Measurements from ENCODE around the gene FBH1.
"Not testable (repeated sequence)": the region's sequence is repeated elsewhere in the genome, so short reads cannot be mapped to it uniquely, and the experiment has no call there.

Gene FBH1

GRCh38 chr10:5904227-5904626 is 14.2 kb downstream of the FBH1 start:
- no peak for DNase-seq (ENCODE audit: low read depth)
- H3K4me3 ChIP-seq (ENCODE audit: low read depth, low read length) = no peak overlapping the region
- TF ChIP-seq MYC (IDR thresholded peaks at IDR 0.05; ENCODE audit: low read depth, low read length) = no peak

DNA sequence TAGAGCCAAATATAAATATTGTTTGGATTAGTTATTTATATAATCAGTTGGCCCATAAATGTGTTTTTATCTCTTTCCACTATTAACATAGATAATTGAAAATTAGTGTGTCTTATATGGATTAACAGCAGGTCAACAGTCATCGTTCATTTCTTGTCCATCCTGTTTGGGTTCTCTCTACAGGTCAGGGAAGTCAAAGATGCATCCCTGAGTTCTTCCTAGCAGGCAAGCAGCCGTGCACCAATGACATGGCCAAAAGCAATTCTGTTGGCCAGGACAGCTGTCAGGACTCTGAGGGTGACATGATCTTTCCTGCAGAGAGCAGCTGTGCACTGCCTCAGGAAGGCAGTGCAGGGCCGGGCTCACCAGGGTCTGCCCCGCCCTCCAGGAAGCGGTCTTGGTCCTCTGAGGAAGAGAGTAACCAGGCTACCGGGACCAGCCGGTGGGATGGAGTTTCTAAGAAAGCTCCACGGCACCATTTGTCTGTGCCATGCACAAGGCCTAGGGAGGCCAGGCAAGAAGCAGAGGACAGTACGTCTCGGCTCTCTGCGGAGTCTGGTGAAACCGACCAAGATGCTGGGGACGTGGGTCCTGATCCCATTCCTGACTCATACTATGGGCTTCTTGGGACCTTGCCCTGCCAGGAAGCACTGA is 15.9 kb downstream of the FBH1 start:
- no peak for TF ChIP-seq POLR2A (IDR thresholded peaks at IDR 0.05; ENCODE audit: extremely low read depth, insufficient read length)
- no peak for TF ChIP-seq MAX (IDR thresholded peaks at IDR 0.05; ENCODE audit: low read depth, low read length)
- no peak for TF ChIP-seq MYC (IDR thresholded peaks at IDR 0.05; ENCODE audit: low read depth, low read length)
- TF ChIP-seq CTCF (IDR thresholded peaks at IDR 0.05; ENCODE audit: low read depth, low read length) = no peak
- no peak overlapping the region for H3K4me3 ChIP-seq (ENCODE audit: low read depth, low read length)
- DNase-seq (ENCODE audit: low read depth) = no peak

GRCh38 chr10:5906651-5907050 is 16.6 kb downstream of the FBH1 start:
- no peak for TF ChIP-seq MAX (IDR thresholded peaks at IDR 0.05; ENCODE audit: low read depth, low read length)
- TF ChIP-seq MYC (IDR thresholded peaks at IDR 0.05; ENCODE audit: low read depth, low read length) = no peak
- no peak for TF ChIP-seq POLR2A (IDR thresholded peaks at IDR 0.05; ENCODE audit: extremely low read depth, insufficient read length)
- TF ChIP-seq CTCF (IDR thresholded peaks at IDR 0.05; ENCODE audit: low read depth, low read length) = no peak
- DNase-seq (ENCODE audit: low read depth) = peak; percentile 8
- no peak overlapping the region for H3K4me3 ChIP-seq (ENCODE audit: low read depth, low read length)

DNA sequence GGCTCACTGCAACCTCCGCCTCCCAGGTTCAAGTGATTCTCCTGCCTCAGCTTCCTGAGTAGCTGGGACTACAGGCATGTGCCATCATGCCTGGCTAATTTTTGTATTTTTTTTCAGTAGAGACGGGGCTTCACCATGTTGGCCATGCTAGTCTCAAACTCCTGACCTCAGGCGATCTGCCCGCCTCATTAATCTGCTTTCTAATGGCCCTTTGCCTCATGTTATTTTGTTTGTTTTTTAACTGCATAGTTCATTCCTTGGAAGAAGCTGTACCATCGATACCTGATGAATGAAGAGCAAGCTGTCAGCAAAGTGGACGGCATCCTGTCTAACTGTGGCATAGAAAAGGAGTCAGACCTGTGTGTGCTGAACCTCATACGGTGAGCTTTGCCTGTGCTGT is 18.6 kb downstream of the FBH1 start:
- DNase-seq (ENCODE audit: low read depth); H3K4me3 ChIP-seq (ENCODE audit: low read depth, low read length): not testable (repeated sequence)

DNA sequence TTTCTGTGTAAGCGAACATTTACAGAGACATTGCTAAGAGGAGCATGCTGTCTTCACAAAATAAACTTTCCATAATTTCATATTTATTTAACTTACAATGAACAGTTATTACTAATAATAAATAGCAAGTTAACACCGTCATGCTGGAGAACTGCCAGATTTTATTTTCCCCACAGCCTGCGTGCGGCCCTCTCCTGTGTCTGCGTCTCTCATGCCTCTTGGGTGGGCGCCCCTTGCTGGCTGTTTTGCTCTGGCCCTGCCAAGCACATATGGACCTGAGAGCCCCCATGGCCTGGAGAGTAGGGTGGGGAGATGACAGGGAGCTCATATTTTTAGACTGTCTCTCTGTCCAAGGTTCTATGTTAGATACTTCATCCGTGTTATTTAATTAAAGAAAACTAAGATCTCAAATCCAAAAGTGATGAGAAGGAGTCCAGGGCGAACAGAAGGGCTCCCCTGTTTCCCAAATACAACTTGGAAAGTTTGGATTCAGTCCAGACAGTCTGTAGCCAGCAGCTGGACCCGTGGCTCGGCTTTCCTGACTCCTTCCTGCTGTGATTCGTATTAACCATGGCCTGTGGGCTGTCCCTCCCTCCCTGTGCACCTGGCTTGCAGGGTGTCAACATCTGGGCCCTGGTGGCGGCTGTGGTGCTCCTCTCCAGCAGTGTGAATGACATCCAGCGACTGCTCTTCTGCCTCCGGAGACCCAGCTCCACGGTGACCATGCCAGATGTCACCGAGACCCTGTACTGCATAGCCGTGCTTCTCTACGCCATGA is 20.5 kb downstream of the FBH1 start:
- TF ChIP-seq MAX (IDR thresholded peaks at IDR 0.05; ENCODE audit: low read depth, low read length) (no peak), CTCF (IDR thresholded peaks at IDR 0.05; ENCODE audit: low read depth, low read length) (no peak), POLR2A (IDR thresholded peaks at IDR 0.05; ENCODE audit: extremely low read depth, insufficient read length) (no peak), MYC (IDR thresholded peaks at IDR 0.05; ENCODE audit: low read depth, low read length) (no peak)
- no peak for DNase-seq (ENCODE audit: low read depth)
- no peak overlapping the region for H3K4me3 ChIP-seq (ENCODE audit: low read depth, low read length)

- no peak for DNase-seq (ENCODE audit: low read depth)
- TF ChIP-seq MYC (IDR thresholded peaks at IDR 0.05; ENCODE audit: low read depth, low read length) (no peak), POLR2A (IDR thresholded peaks at IDR 0.05; ENCODE audit: extremely low read depth, insufficient read length) (no peak), CTCF (IDR thresholded peaks at IDR 0.05; ENCODE audit: low read depth, low read length) (no peak), MAX (IDR thresholded peaks at IDR 0.05; ENCODE audit: low read depth, low read length) (no peak)
- no peak overlapping the region for H3K4me3 ChIP-seq (ENCODE audit: low read depth, low read length)
Observed at GRCh38 chr10:5911670-5912069, 21.6 kb downstream of the FBH1 start.

DNA sequence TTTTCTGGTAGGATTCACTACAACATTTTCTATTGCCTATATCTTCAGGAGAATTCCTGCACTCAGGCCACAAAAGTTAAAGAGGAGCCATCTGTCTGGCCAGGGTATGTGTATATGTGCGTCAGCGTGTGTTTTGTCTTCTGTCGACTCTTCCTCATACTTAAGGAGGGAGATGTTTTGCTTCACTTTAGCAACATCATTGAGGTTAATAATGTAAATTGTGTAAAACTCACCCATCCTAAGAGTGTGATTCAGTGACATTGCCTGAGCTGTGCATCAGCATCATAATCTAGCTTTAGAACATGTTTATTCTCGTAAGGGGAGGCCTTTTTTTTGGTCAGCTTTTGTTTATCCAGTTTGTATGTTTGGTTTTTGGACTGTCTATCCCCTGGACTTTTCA is 23.7 kb downstream of the FBH1 start:
- no peak for TF ChIP-seq CTCF (IDR thresholded peaks at IDR 0.05; ENCODE audit: low read depth, low read length)
- TF ChIP-seq MYC (IDR thresholded peaks at IDR 0.05; ENCODE audit: low read depth, low read length) = no peak
- no peak for TF ChIP-seq POLR2A (IDR thresholded peaks at IDR 0.05; ENCODE audit: extremely low read depth, insufficient read length)
- no peak for TF ChIP-seq MAX (IDR thresholded peaks at IDR 0.05; ENCODE audit: low read depth, low read length)
- no peak overlapping the region for H3K4me3 ChIP-seq (ENCODE audit: low read depth, low read length)
- DNase-seq (ENCODE audit: low read depth) = no peak

Data from NB4 (cell line).